B cell (primary cell): ENCODE data around the gene THSD7B. TPM values are rescaled to one million over a fixed set of nuclear protein-coding genes. Genes with fewer than 3 reads are reported as not detected.

Experiments
- ATAC-seq: fragments of 200-7000 bp; cut with Tn5 transposase; one replicate; pipeline ENCODE4 v1.10.0; 2021; ENCODE audit warnings: low read depth, mild to moderate bottlenecking, moderate number of reproducible peaks, moderate library complexity
- CTCF ChIA-PET: fragments of 350-600 bp; sonication (Branson Sonifier 250); formaldehyde crosslinking; loops from one replicate; lab custom pipeline; 2021; ENCODE audit warnings: antibody characterized with exemption, inconsistent platforms; lab: Charles Lee
- POLR2A ChIA-PET: fragments of 350-600 bp; sonication (Branson Sonifier 250); formaldehyde crosslinking; loops from one replicate; lab custom pipeline; 2021; ENCODE audit warnings: antibody characterized with exemption; lab: Charles Lee
- DNase-seq: peaks from one replicate; pipeline ENCODE4 v3.0.0; 2013
- H2AFZ ChIP-seq: 2 replicates; pipeline ENCODE4 v1.6.1; 2012; ENCODE audit warnings: mild to moderate bottlenecking, low read depth, low read length; ENCODE audit not compliant: insufficient read depth, poor library complexity, severe bottlenecking
- H3K27ac ChIP-seq, 2 donors: 1 replicate in 1 of 2; 2 replicates in 1 of 2; pipeline ENCODE4 v1.5.1; 2012 to 2013; ENCODE audit warnings: low read length in 2 of 2, mild to moderate bottlenecking in 2 of 2, moderate library complexity in 1 of 2
- H3K27me3 ChIP-seq, 4 experiments: fragments of 200-600 bp in 1 of 4; sonication (generic) in 1 of 4; replicated peaks in 1 of 4; 1 replicate in 2 of 4; 2 replicates in 2 of 4; pipeline versions ENCODE4 v1.6.1 to v1.7.0; 2013 to 2016; ENCODE audit warnings: low read length in 3 of 4, mild to moderate bottlenecking in 2 of 4, mixed read lengths in 1 of 4, moderate library complexity in 1 of 4; ENCODE audit not compliant: insufficient read depth in 4 of 4, control insufficient read depth in 3 of 4; ENCODE audit errors: control extremely low read depth in 1 of 4
- H3K36me3 ChIP-seq, 2 experiments: replicated peaks in 1 of 2; 1 replicate in 1 of 2; 2 replicates in 1 of 2; pipeline versions ENCODE4 v1.6.1 to v1.7.1; 2013; ENCODE audit warnings: low read length in 1 of 2; ENCODE audit not compliant: insufficient read depth in 2 of 2, control insufficient read depth in 1 of 2; ENCODE audit errors: control extremely low read depth in 1 of 2, extremely low read depth in 1 of 2
- H3K4me1 ChIP-seq, 2 donors: fragments of 200-600 bp in 1 of 2; sonication (generic) in 1 of 2; 1 replicate in 1 of 2; 2 replicates in 1 of 2; pipeline versions ENCODE4 v1.5.1 to v1.6.1; 2013 to 2017; ENCODE audit warnings: low read length in 2 of 2; ENCODE audit not compliant: control insufficient read depth in 2 of 2, insufficient read depth in 2 of 2
- H3K4me2 ChIP-seq: replicated peaks from 2 replicates; pipeline ENCODE3; 2012; ENCODE audit warnings: mild to moderate bottlenecking, low read depth, low read length; ENCODE audit not compliant: poor library complexity, severe bottlenecking
- H3K4me3 ChIP-seq, 5 experiments: fragments of 200-600 bp in 1 of 5; sonication (generic) in 1 of 5; 1 replicate in 3 of 5; 2 replicates in 2 of 5; pipeline versions ENCODE4 v1.5.1 to v1.7.0; 2011 to 2016; ENCODE audit warnings: low read length in 4 of 5, mild to moderate bottlenecking in 4 of 5, low read depth in 2 of 5, control low read depth in 1 of 5, moderate library complexity in 1 of 5; ENCODE audit not compliant: insufficient read depth in 1 of 5; ENCODE audit errors: control extremely low read depth in 1 of 5, extremely low read depth in 1 of 5
- H3K79me2 ChIP-seq: fragments of 200-600 bp; sonication (generic); one replicate; pipeline ENCODE4 v1.6.0; 2016; ENCODE audit warnings: low read length; ENCODE audit not compliant: control insufficient read depth, insufficient read depth
- H3K9ac ChIP-seq: fragments of 200-600 bp; sonication (generic); 2 replicates; pipeline ENCODE4 v1.6.1; 2017; ENCODE audit warnings: mild to moderate bottlenecking, low read length, moderate library complexity
- H3K9me3 ChIP-seq, 3 donors: one replicate each; pipeline versions ENCODE4 v1.6.1 to v1.7.1; 2013; ENCODE audit warnings: low read length in 2 of 3; ENCODE audit not compliant: control insufficient read depth in 2 of 3, insufficient read depth in 1 of 3; ENCODE audit errors: control extremely low read depth in 1 of 3
- H4K20me1 ChIP-seq: 2 replicates; pipeline ENCODE4 v1.6.0; 2012; ENCODE audit warnings: mild to moderate bottlenecking, low read length; ENCODE audit not compliant: insufficient read depth, control insufficient read depth, poor library complexity, severe bottlenecking
- H3K27ac Mint-ChIP-seq: one replicate; pipeline ENCODE4 v1.8.0; 2021; ENCODE audit warnings: mixed read lengths
- H3K27me3 Mint-ChIP-seq: one replicate; pipeline ENCODE4 v1.8.0; 2021; ENCODE audit warnings: mixed read lengths
- H3K4me1 Mint-ChIP-seq: one replicate; pipeline ENCODE4 v1.8.0; 2021; ENCODE audit warnings: mixed read lengths
- H3K4me3 Mint-ChIP-seq: one replicate; pipeline ENCODE4 v1.8.0; 2021; ENCODE audit warnings: mixed read lengths
- H3K9me3 Mint-ChIP-seq: one replicate; pipeline ENCODE4 v1.8.0; 2022; ENCODE audit warnings: mixed read lengths; ENCODE audit not compliant: insufficient read depth
- CTCF ChIP-seq: fragments of 200-600 bp; IDR thresholded peaks from one replicate; pipeline ENCODE4 v1.8.0; 2022; ENCODE audit warnings: antibody characterized with exemption, mild to moderate bottlenecking
- EZH2 ChIP-seq: IDR thresholded peaks from 2 replicates; pipeline ENCODE4 v1.6.1; 2012; ENCODE audit warnings: borderline replicate concordance, low read depth, mild to moderate bottlenecking, moderate library complexity, low read length; ENCODE audit not compliant: insufficient read depth, poor library complexity, severe bottlenecking
- WGBS: methylation state at CpG from one replicate; pipeline ENCODE4 v1.1.5; 2013; ENCODE audit warnings: missing lambda C conversion rate; ENCODE audit not compliant: insufficient coverage; 5-methylcytosine and 5-hydroxymethylcytosine counted together
- intact Hi-C: fragments of 100-400 bp; cut with micrococcal nuclease; formaldehyde crosslinking; loops from one replicate; pipeline ENCODE4 v1.10.0; 2022
- polyA plus RNA-seq: library from polyadenylated mRNA; depleted of rRNA; stranded (reverse); fragments of >200 nt; gene quantifications from 2 replicates; pipeline ENCODE4 v1.2.3, GENCODE V29; 2012
- total RNA-seq, 2 donors: library from RNA; stranded (reverse); fragments of 120-200 nt in 1 of 2; gene quantifications; 1 replicate in 1 of 2; 2 replicates in 1 of 2; pipeline versions ENCODE4 v1.2.3 to v1.2.4, GENCODE V29; 2013 to 2022

The THSD7B gene
- total and polyA plus RNA-seq, 2 donors (not counting 1 experiment from before 2014, with no cell fraction given): 0.76 TPM; not detected in 1

GRCh38 chr2:137233091-137233490, 467.7 kb downstream of the THSD7B start:
- CTCF ChIA-PET: no interaction called here
- H3K4me1 ChIP-seq: no peaks in the 10 kb centered on the region
- H3K27me3 Mint-ChIP-seq: no peaks in the 10 kb centered on the region

GRCh38 chr2:137237055-137237454, 471.7 kb downstream of the THSD7B start:
- Mint-ChIP-seq H3K27me3 (no peaks in the 10 kb centered on the region), H3K9me3 (no peaks in the 10 kb centered on the region), H3K4me3 (no peak overlapping the region), H3K27ac (no peak overlapping the region), H3K4me1 (no peaks in the 10 kb centered on the region)
- POLR2A ChIA-PET: no interaction called here
- H3K9me3 ChIP-seq: no peaks in the 10 kb centered on the region
- H3K4me1 ChIP-seq: no peaks in the 10 kb centered on the region
- H4K20me1 ChIP-seq: no peaks in the 10 kb centered on the region
- no peak overlapping the region for H2AFZ ChIP-seq
- H3K79me2 ChIP-seq: no peaks in the 10 kb centered on the region
- intact Hi-C loops: no loop called here
- no peak for TF ChIP-seq EZH2
- no peak for TF ChIP-seq CTCF
- DNase-seq: no peak
- ATAC-seq: no peak
- H3K27me3 ChIP-seq: no peaks in the 10 kb centered on the region
- 83% methylated on average over 1 of the region's 4 CpGs for WGBS
- H3K27ac ChIP-seq: no peak overlapping the region
- H3K4me2 ChIP-seq: no peak overlapping the region
- no peak overlapping the region for H3K4me3 ChIP-seq
- H3K9ac ChIP-seq: no peak overlapping the region
- CTCF ChIA-PET: no interaction called here
- H3K36me3 ChIP-seq: no peaks in the 10 kb centered on the region

More at GRCh38 chr2:137233091-137233490, 467.7 kb downstream of the THSD7B start:
- Mint-ChIP-seq H3K27ac (no peak overlapping the region), H3K9me3 (no peaks in the 10 kb centered on the region), H3K4me1 (no peaks in the 10 kb centered on the region), H3K4me3 (no peak overlapping the region)
- Histone ChIP-seq H3K9ac (no peak overlapping the region), H3K27ac (no peak overlapping the region), H4K20me1 (no peaks in the 10 kb centered on the region), H3K9me3 (no peaks in the 10 kb centered on the region), H3K4me2 (no peak overlapping the region), H3K27me3 (no peaks in the 10 kb centered on the region), H3K4me3 (no peak overlapping the region), H2AFZ (no peak overlapping the region), H3K36me3 (no peaks in the 10 kb centered on the region), H3K79me2 (no peaks in the 10 kb centered on the region)
- intact Hi-C loops: no loop called here
- TF ChIP-seq EZH2 (no peak), CTCF (no peak)
- POLR2A ChIA-PET: no interaction called here
- no peak for ATAC-seq
- WGBS: no CpG with 5 or more reads among the region's 3 CpGs
- no peak for DNase-seq
